HFFc6 (cell line): Measurements from ENCODE around the gene NOVA2. TPM values are rescaled to one million over a fixed set of nuclear protein-coding genes. Genes with fewer than 3 reads are reported as not detected.

ENCODE experiments used
- DNase-seq: peaks from one replicate; pipeline ENCODE4 v3.0.0-alpha.2; 2018
- H3K27ac Mint-ChIP-seq: 2 replicates; pipeline ENCODE4 v1.8.0; 2020; ENCODE audit warnings: mild to moderate bottlenecking, mixed read lengths
- H3K27me3 Mint-ChIP-seq: 2 replicates; pipeline ENCODE4 v1.8.0; 2021; ENCODE audit warnings: mild to moderate bottlenecking, moderate library complexity, mixed read lengths; ENCODE audit not compliant: insufficient read depth
- H3K36me3 Mint-ChIP-seq: 2 replicates; pipeline ENCODE4 v1.8.0; 2021; ENCODE audit warnings: low read depth, mixed read lengths
- H3K4me1 Mint-ChIP-seq: 2 replicates; pipeline ENCODE4 v1.8.0; 2020; ENCODE audit warnings: low read depth, mixed read lengths
- H3K4me3 Mint-ChIP-seq: 2 replicates; pipeline ENCODE4 v1.8.0; 2020; ENCODE audit warnings: mild to moderate bottlenecking, moderate library complexity, mixed read lengths
- H3K9me3 Mint-ChIP-seq: 2 replicates; pipeline ENCODE4 v1.8.0; 2020; ENCODE audit warnings: mild to moderate bottlenecking, mixed read lengths
- CTCF ChIP-seq: fragments of 200-600 bp; sonication (generic); IDR thresholded peaks from 2 replicates; pipeline ENCODE4 v1.5.0; 2021; ENCODE audit warnings: antibody characterized with exemption, mild to moderate bottlenecking
- long read RNA-seq: library from polyadenylated mRNA; unstranded; transcript quantifications from one replicate; pipeline ENCODE4 v2.0.0, GENCODE V29; 2019
- total RNA-seq, 6 experiments: library from RNA; stranded (reverse); fragmentation: NEBNext Ultra II Directional; extraction: Animal tissue kit (Norgen Biotek cat#: 25700); gene quantifications; 2 replicates in 1 of 6; 3 replicates in 5 of 6; pipeline ENCODE4 v1.2.3, GENCODE V29; 2021

Gene NOVA2
- under 1 TPM in 4 of 6 experiments, not detected in 2; 0.03 to 0.14 (median 0.10) TPM for total RNA-seq
- long read RNA-seq = 0 reads

- no peaks in the 10 kb centered on the region for H3K36me3 Mint-ChIP-seq
- no peak for TF ChIP-seq CTCF
- no peaks in the 10 kb centered on the region for H3K9me3 Mint-ChIP-seq
- H3K4me1 Mint-ChIP-seq = no peaks in the 10 kb centered on the region
- H3K27me3 Mint-ChIP-seq = peaks cover 31% of the 10 kb centered on the region
- no peak within 1 kb of the TSS for H3K4me3 Mint-ChIP-seq
- no peak within 1 kb of the TSS for H3K27ac Mint-ChIP-seq
- DNase-seq = no peak
These were observed at the start of gene NOVA2 for GRCh38 chr19:45973553-45974338. NOVA2 (minus strand) TSS chr19:45973865; CDS start chr19:45973351, 514 bp downstream.

- peaks cover 16% of the 10 kb centered on the region; the same call in 1 of the 2 replicates for H3K27me3 Mint-ChIP-seq
- no peaks in the 10 kb centered on the region for H3K36me3 Mint-ChIP-seq
- no peak overlapping the region for H3K4me3 Mint-ChIP-seq
- no peak for DNase-seq
- no peaks in the 10 kb centered on the region for H3K9me3 Mint-ChIP-seq
- no peak overlapping the region for H3K27ac Mint-ChIP-seq
- H3K4me1 Mint-ChIP-seq = peaks cover 8% of the 10 kb centered on the region; the same call in 1 of the 2 replicates
- TF ChIP-seq CTCF = no peak
These were observed 49.7 kb upstream of the NOVA2 start for GRCh38 chr19:46023311-46023779.

GRCh38 chr19:46022431-46023310 is 49.0 kb upstream of the NOVA2 start, which contains the start of gene PGLYRP1:
PGLYRP1 (minus strand) TSS chr19:46023053; CDS start chr19:46023021, 32 bp downstream.
- Mint-ChIP-seq H3K27ac (no peak within 1 kb of the TSS), H3K36me3 (no peaks in the 10 kb centered on the region), H3K9me3 (no peaks in the 10 kb centered on the region), H3K27me3 (peaks cover 16% of the 10 kb centered on the region; the same call in 1 of the 2 replicates), H3K4me1 (peaks cover 8% of the 10 kb centered on the region; the same call in 1 of the 2 replicates), H3K4me3 (no peak within 1 kb of the TSS)
- TF ChIP-seq CTCF = no peak
- no peak for DNase-seq

- no peaks in the 10 kb centered on the region for H3K36me3 Mint-ChIP-seq
- H3K27ac Mint-ChIP-seq = no peak overlapping the region
- H3K27me3 Mint-ChIP-seq = peaks cover 16% of the 10 kb centered on the region; the same call in 1 of the 2 replicates
- no peak for TF ChIP-seq CTCF
- DNase-seq = no peak
- peaks cover 8% of the 10 kb centered on the region; the same call in 1 of the 2 replicates for H3K4me1 Mint-ChIP-seq
- no peaks in the 10 kb centered on the region for H3K9me3 Mint-ChIP-seq
- no peak overlapping the region for H3K4me3 Mint-ChIP-seq
These were observed 48.4 kb upstream of the NOVA2 start for GRCh38 chr19:46022061-46022430.

- Mint-ChIP-seq H3K36me3 (no peaks in the 10 kb centered on the region), H3K4me3 (no peak overlapping the region), H3K4me1 (peaks cover 9% of the 10 kb centered on the region), H3K9me3 (no peaks in the 10 kb centered on the region), H3K27me3 (peaks cover 15% of the 10 kb centered on the region; the same call in 1 of the 2 replicates), H3K27ac (no peak overlapping the region)
- DNase-seq = no peak
- TF ChIP-seq CTCF = no peak
These were observed 47.9 kb upstream of the NOVA2 start for GRCh38 chr19:46021531-46022041.
